NCI-H69 (cell line): ENCODE measurements around the gene PCSK1.
"Not testable (repeated sequence)": the region's sequence is repeated elsewhere in the genome, so short reads cannot be mapped to it uniquely, and the experiment has no call there.

ENCODE experiments used
- DNase-seq: peaks from one replicate; lab custom pipeline; 2025; lab: John Stamatoyannopoulos, UW

Gene PCSK1

GRCh38 chr5:96372726-96373380 lies 60.2 kb downstream of the PCSK1 start:
- DNase-seq: peak; percentile 64

- peak; percentile 98 for DNase-seq
Observed at GRCh38 chr5:96370976-96371375, 62.1 kb downstream of the PCSK1 start.

GRCh38 chr5:96367337-96367736 lies 65.7 kb downstream of the PCSK1 start:
- not testable (repeated sequence) for DNase-seq

- no peak for DNase-seq
Observed at GRCh38 chr5:96354237-96354636, 78.8 kb downstream of the PCSK1 start.

GRCh38 chr5:96353220-96353619 lies 79.8 kb downstream of the PCSK1 start:
- DNase-seq: no peak

GRCh38 chr5:96350678-96351077 lies 82.4 kb downstream of the PCSK1 start:
- DNase-seq: no peak

- DNase-seq: peak; percentile 61
Observed at GRCh38 chr5:96348536-96348935, 84.5 kb downstream of the PCSK1 start.

- DNase-seq: no peak
Observed at GRCh38 chr5:96347502-96348292, 85.4 kb downstream of the PCSK1 start.

GRCh38 chr5:96344678-96345577 lies 88.1 kb downstream of the PCSK1 start:
- DNase-seq: peak; percentile 95

GRCh38 chr5:96343094-96343493 lies 90.0 kb downstream of the PCSK1 start:
- DNase-seq: peak; percentile 30

- no peak for DNase-seq
Observed at GRCh38 chr5:96342581-96342980, 90.5 kb downstream of the PCSK1 start.
